Anterior cingulate cortex (tissue), 58 donors: Measurements from ENCODE around the gene EPB41L2.
"Not testable (repeated sequence)": the region's sequence is repeated elsewhere in the genome, so short reads cannot be mapped to it uniquely, and the experiment has no call there.

Experiments used
- DNase-seq, 58 donors: peaks; one replicate each; lab custom pipeline; 2025; lab: John Stamatoyannopoulos, UW

Gene EPB41L2

GRCh38 chr6:131007286-131007685 lies 55.8 kb downstream of the EPB41L2 start:
- DNase-seq, result no peak

GRCh38 chr6:131005439-131006016 lies 57.5 kb downstream of the EPB41L2 start:
- no peak for DNase-seq

- DNase-seq, result no peak
Observed at GRCh38 chr6:131004936-131005335, 58.1 kb downstream of the EPB41L2 start.

GRCh38 chr6:131004387-131004755 lies 58.7 kb downstream of the EPB41L2 start:
- no peak for DNase-seq

- DNase-seq, result peak in 8 of 58 donors; percentile 8 to 69 (median 20)
Observed at GRCh38 chr6:131003488-131004386, 59.3 kb downstream of the EPB41L2 start.

GRCh38 chr6:131002661-131002980 lies 60.4 kb downstream of the EPB41L2 start:
- no peak for DNase-seq

- no peak for DNase-seq
Observed at GRCh38 chr6:131001945-131002660, 60.9 kb downstream of the EPB41L2 start.

GRCh38 chr6:131001111-131001736 lies 61.8 kb downstream of the EPB41L2 start:
- peak in 16 of 58 donors; percentile 12 to 65 (median 26) for DNase-seq

GRCh38 chr6:131000544-131000943 lies 62.5 kb downstream of the EPB41L2 start:
- DNase-seq, result no peak

- no peak for DNase-seq
Observed at GRCh38 chr6:130997061-130997753, 65.8 kb downstream of the EPB41L2 start.

- DNase-seq, result no peak
Observed at GRCh38 chr6:130996635-130997034, 66.4 kb downstream of the EPB41L2 start.

- no peak for DNase-seq
Observed at GRCh38 chr6:130995783-130996447, 67.1 kb downstream of the EPB41L2 start.

- DNase-seq, result no peak
Observed at GRCh38 chr6:130994319-130995097, 68.5 kb downstream of the EPB41L2 start.

- no peak for DNase-seq
Observed at GRCh38 chr6:130993292-130993765, 69.7 kb downstream of the EPB41L2 start.

GRCh38 chr6:130991422-130992137 lies 71.5 kb downstream of the EPB41L2 start:
- no peak for DNase-seq

- DNase-seq, result not testable (repeated sequence)
Observed at GRCh38 chr6:130987539-130987938, 75.5 kb downstream of the EPB41L2 start.

GRCh38 chr6:130985115-130985514 lies 77.9 kb downstream of the EPB41L2 start:
- no peak for DNase-seq

GRCh38 chr6:130982941-130983456 lies 80.0 kb downstream of the EPB41L2 start:
- DNase-seq, result no peak
